ENCODE measurements around the gene ZNF292. TPM values are rescaled to one million over a fixed set of nuclear protein-coding genes. Genes with fewer than 3 reads are reported as not detected.

Gene ZNF292
- total RNA-seq, 1 experiment from 2014 or later, result 32.2 TPM

DNA sequence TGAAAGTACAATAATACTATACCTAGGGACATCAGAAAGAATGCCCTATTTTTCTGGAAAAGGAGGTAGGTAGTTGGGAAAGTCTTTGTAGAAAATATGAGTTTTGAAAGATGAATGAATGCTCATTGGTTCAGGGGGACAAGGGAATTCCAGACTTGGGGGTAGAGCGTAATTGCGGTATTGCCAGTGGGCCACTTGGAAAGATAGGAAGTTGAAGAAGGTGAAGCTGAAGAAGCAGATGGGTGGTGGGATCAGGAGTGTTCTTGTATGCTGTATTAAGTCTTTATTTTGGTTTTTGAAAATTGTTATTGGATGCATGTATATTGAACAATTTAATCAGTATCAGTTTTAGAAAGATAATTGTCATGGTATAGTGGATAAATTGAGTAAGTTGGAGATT lies 109.1 kb downstream of the ZNF292 start:
- DNase-seq, result no peak
- no peak for TF ChIP-seq CTCF (IDR thresholded peaks at IDR 0.05; ENCODE audit: insufficient read depth in 1 of 2, low read depth in 1 of 2, low read length in 1 of 2, severe bottlenecking in 1 of 2, unreplicated experiment in 1 of 2)
- H3K4me1 Mint-ChIP-seq (ENCODE audit: low read depth, unreplicated experiment), result no peaks in the 10 kb centered on the region
- no peaks in the 10 kb centered on the region for H3K27me3 Mint-ChIP-seq (ENCODE audit: insufficient read depth, unreplicated experiment)
- no peak overlapping the region for H3K4me3 Mint-ChIP-seq (ENCODE audit: unreplicated experiment)
- H3K27ac Mint-ChIP-seq (ENCODE audit: unreplicated experiment), result no peak overlapping the region
- H3K36me3 Mint-ChIP-seq (ENCODE audit: insufficient read depth, unreplicated experiment), result peaks cover 34% of the 10 kb centered on the region
- intact Hi-C loops (cut with micrococcal nuclease; ENCODE audit: unreplicated experiment), result no loop called here
- BruUV-seq (replicated peaks), result no TSS peak
- H3K4me3 ChIP-seq (ENCODE audit: low read depth, low read length), result no peak overlapping the region
- no peaks in the 10 kb centered on the region for H3K9me3 Mint-ChIP-seq (ENCODE audit: unreplicated experiment)
- CTCF ChIA-PET, result no interaction called here
- H3K4me1 ChIP-seq, result no peaks in the 10 kb centered on the region
- POLR2A ChIA-PET, result no interaction called here
- no peaks in the 10 kb centered on the region for H3K27me3 ChIP-seq (replicated peaks; ENCODE audit: control insufficient read depth, insufficient read depth, low read length)
- no peaks in the 10 kb centered on the region for H3K9me3 ChIP-seq
- H3K36me3 ChIP-seq (ENCODE audit: control insufficient read depth, insufficient read depth, low read length), result 0 out of 2 replicates have a peak, but pooled peaks cover 1% of the 10 kb centered on the region

- POLR2A ChIA-PET, result no interaction called here
- intact Hi-C loops (cut with micrococcal nuclease; ENCODE audit: unreplicated experiment), result loop anchor here (5.0 kb wide), 1 partner anchor 137 kb away; no protein-coding TSS in a partner anchor
- Histone ChIP-seq H3K27me3 (replicated peaks; ENCODE audit: control insufficient read depth, insufficient read depth, low read length) (no peaks in the 10 kb centered on the region), H3K36me3 (ENCODE audit: control insufficient read depth, insufficient read depth, low read length) (no peaks in the 10 kb centered on the region), H3K4me3 (ENCODE audit: low read depth, low read length) (no peak overlapping the region), H3K4me1 (no peaks in the 10 kb centered on the region), H3K9me3 (no peaks in the 10 kb centered on the region)
- no TSS peak for BruUV-seq (replicated peaks)
- Mint-ChIP-seq H3K27ac (ENCODE audit: unreplicated experiment) (no peak overlapping the region), H3K9me3 (ENCODE audit: unreplicated experiment) (no peaks in the 10 kb centered on the region), H3K27me3 (ENCODE audit: insufficient read depth, unreplicated experiment) (no peaks in the 10 kb centered on the region), H3K4me3 (ENCODE audit: unreplicated experiment) (no peak overlapping the region), H3K4me1 (ENCODE audit: low read depth, unreplicated experiment) (no peaks in the 10 kb centered on the region), H3K36me3 (ENCODE audit: insufficient read depth, unreplicated experiment) (no peaks in the 10 kb centered on the region)
- CTCF ChIA-PET, result no interaction called here
- DNase-seq, result no peak
- TF ChIP-seq CTCF (IDR thresholded peaks at IDR 0.05; ENCODE audit: insufficient read depth in 1 of 2, low read depth in 1 of 2, low read length in 1 of 2, severe bottlenecking in 1 of 2, unreplicated experiment in 1 of 2), result no peak
These were observed 119.4 kb downstream of the ZNF292 start for GRCh38 chr6:87274660-87275274.

- Mint-ChIP-seq H3K4me1 (ENCODE audit: low read depth, unreplicated experiment) (no peaks in the 10 kb centered on the region), H3K36me3 (ENCODE audit: insufficient read depth, unreplicated experiment) (no peaks in the 10 kb centered on the region), H3K27ac (ENCODE audit: unreplicated experiment) (no peak overlapping the region), H3K4me3 (ENCODE audit: unreplicated experiment) (no peak overlapping the region), H3K9me3 (ENCODE audit: unreplicated experiment) (no peaks in the 10 kb centered on the region), H3K27me3 (ENCODE audit: insufficient read depth, unreplicated experiment) (no peaks in the 10 kb centered on the region)
- Histone ChIP-seq H3K27me3 (replicated peaks; ENCODE audit: control insufficient read depth, insufficient read depth, low read length) (no peaks in the 10 kb centered on the region), H3K4me3 (ENCODE audit: low read depth, low read length) (no peak overlapping the region), H3K36me3 (ENCODE audit: control insufficient read depth, insufficient read depth, low read length) (no peaks in the 10 kb centered on the region), H3K9me3 (no peaks in the 10 kb centered on the region), H3K4me1 (no peaks in the 10 kb centered on the region)
- no peak for TF ChIP-seq CTCF (IDR thresholded peaks at IDR 0.05; ENCODE audit: insufficient read depth in 1 of 2, low read depth in 1 of 2, low read length in 1 of 2, severe bottlenecking in 1 of 2, unreplicated experiment in 1 of 2)
- ChIA-PET POLR2A (no interaction called here), CTCF (interaction anchor here (0.6 to 1.7 kb wide), 3 partner anchors 116 to 210 kb away, joined by 3 to 13 read pairs (median 6); no protein-coding TSS in a partner anchor)
- intact Hi-C loops (cut with micrococcal nuclease; ENCODE audit: unreplicated experiment), result loop anchor here (1.0 to 5.0 kb wide), 3 partner anchors 115 to 210 kb away; no protein-coding TSS in a partner anchor
- DNase-seq, result no peak
- no TSS peak for BruUV-seq (replicated peaks)
These were observed 121.3 kb downstream of the ZNF292 start for GRCh38 chr6:87276624-87277023.
